HL-60 (cell line): Measurements from ENCODE around the gene PATE2.

ENCODE experiments used
- DNase-seq, 2 experiments: peaks; one replicate each; pipeline ENCODE4 v3.0.0-alpha.2; 2010 to 2020; ENCODE audit warnings: low read depth in 1 of 2, low spot score in 1 of 2
- H3K27ac ChIP-seq: fragments of 250-450 bp; sonication (Bioruptor Pico); replicated peaks from 2 replicates; pipeline ENCODE4 v1.5.1; 2020; ENCODE audit warnings: mild to moderate bottlenecking, moderate library complexity
- H3K27me3 ChIP-seq: fragments of 250-450 bp; sonication (Bioruptor Pico); 2 replicates; pipeline ENCODE4 v1.5.1; 2021; ENCODE audit warnings: mild to moderate bottlenecking, moderate library complexity; ENCODE audit not compliant: insufficient read depth, poor library complexity, severe bottlenecking
- H3K4me3 ChIP-seq: replicated peaks from 2 replicates; pipeline ENCODE4 v1.5.1; 2011; ENCODE audit warnings: mild to moderate bottlenecking, control low read depth, low read length; ENCODE audit not compliant: insufficient read depth
- CTCF ChIP-seq: IDR thresholded peaks from one replicate; pipeline ENCODE4 v1.5.1; 2011; ENCODE audit warnings: low read length, control low read depth, inconsistent platforms; ENCODE audit not compliant: insufficient read depth
- GABPA ChIP-seq: IDR thresholded peaks from 2 replicates; pipeline ENCODE4 v1.6.1; 2012; ENCODE audit warnings: low read depth
- POLR2AphosphoS5 ChIP-seq: IDR thresholded peaks from 2 replicates; pipeline ENCODE4 v1.6.1; 2012; ENCODE audit warnings: low read depth
- SPI1 ChIP-seq: IDR thresholded peaks from 2 replicates; pipeline ENCODE4 v1.6.1; 2012; ENCODE audit warnings: low read depth, mild to moderate bottlenecking, borderline replicate concordance
- TF ChIP-seq, protein P1 (sequence below): IDR thresholded peaks from 2 replicates; pipeline ENCODE4 v1.6.1; 2012; ENCODE audit warnings: low read depth; ENCODE audit not compliant: insufficient replicate concordance

Gene PATE2

DNA sequence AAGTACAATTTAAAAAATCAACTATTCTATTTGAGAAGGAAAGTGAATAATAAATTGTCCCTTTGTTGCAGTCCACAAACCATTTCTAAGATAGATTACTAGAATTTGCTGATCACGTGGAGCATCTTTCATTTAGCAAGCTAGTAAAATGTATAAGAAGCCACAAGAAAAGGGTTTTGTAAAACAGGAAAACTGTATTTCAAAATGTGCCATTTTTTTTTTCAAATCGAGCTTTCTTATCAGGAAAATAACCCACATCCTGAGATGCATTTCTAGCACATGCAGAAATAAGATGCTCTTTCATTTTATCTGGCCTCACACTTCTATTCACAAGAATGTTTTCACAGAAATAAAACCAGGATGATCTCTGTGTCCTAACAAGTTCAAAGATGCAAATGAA is 6.0 kb upstream of the PATE2 start:
- Histone ChIP-seq H3K4me3 (no peak overlapping the region), H3K27ac (no peak overlapping the region), H3K27me3 (no peaks in the 10 kb centered on the region)
- TF ChIP-seq CTCF (no peak), GABPA (no peak), POLR2AphosphoS5 (no peak), SPI1 (no peak)
- TF ChIP-seq, protein P1, sequence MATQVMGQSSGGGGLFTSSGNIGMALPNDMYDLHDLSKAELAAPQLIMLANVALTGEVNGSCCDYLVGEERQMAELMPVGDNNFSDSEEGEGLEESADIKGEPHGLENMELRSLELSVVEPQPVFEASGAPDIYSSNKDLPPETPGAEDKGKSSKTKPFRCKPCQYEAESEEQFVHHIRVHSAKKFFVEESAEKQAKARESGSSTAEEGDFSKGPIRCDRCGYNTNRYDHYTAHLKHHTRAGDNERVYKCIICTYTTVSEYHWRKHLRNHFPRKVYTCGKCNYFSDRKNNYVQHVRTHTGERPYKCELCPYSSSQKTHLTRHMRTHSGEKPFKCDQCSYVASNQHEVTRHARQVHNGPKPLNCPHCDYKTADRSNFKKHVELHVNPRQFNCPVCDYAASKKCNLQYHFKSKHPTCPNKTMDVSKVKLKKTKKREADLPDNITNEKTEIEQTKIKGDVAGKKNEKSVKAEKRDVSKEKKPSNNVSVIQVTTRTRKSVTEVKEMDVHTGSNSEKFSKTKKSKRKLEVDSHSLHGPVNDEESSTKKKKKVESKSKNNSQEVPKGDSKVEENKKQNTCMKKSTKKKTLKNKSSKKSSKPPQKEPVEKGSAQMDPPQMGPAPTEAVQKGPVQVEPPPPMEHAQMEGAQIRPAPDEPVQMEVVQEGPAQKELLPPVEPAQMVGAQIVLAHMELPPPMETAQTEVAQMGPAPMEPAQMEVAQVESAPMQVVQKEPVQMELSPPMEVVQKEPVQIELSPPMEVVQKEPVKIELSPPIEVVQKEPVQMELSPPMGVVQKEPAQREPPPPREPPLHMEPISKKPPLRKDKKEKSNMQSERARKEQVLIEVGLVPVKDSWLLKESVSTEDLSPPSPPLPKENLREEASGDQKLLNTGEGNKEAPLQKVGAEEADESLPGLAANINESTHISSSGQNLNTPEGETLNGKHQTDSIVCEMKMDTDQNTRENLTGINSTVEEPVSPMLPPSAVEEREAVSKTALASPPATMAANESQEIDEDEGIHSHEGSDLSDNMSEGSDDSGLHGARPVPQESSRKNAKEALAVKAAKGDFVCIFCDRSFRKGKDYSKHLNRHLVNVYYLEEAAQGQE = no peak
- DNase-seq = no peak

DNA sequence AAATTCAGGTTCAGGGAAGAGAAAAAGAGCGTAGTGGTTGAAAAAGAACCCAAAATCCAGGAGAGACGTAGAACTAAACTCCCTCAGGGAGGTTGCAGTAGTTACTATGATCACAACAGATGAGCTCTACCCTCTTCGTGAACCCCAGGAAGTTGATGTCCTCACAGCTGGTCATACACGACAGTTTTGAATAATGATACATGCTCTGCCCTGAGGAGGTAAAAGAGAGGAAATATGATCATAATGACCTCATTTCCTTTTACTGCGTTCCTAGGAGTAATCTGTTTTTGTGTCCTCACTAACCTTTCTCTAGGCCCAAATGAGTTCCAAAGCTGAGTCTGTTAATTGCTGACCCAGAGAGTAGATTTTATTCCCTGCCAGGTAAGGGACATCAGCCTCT is 1.3 kb downstream of the PATE2 start:
- H3K4me3 ChIP-seq = no peak overlapping the region
- DNase-seq = no peak
- peaks cover 2% of the 10 kb centered on the region for H3K27me3 ChIP-seq
- no peak overlapping the region for H3K27ac ChIP-seq
- no peak for TF ChIP-seq SPI1
- no peak for TF ChIP-seq POLR2AphosphoS5
- TF ChIP-seq, protein P1 = no peak
- TF ChIP-seq CTCF = no peak
- no peak for TF ChIP-seq GABPA

- no peak overlapping the region for H3K4me3 ChIP-seq
- H3K27ac ChIP-seq = no peak overlapping the region
- no peaks in the 10 kb centered on the region for H3K27me3 ChIP-seq
- no peak for DNase-seq
- TF ChIP-seq, protein P1 = no peak
- TF ChIP-seq GABPA = no peak
- no peak for TF ChIP-seq SPI1
- no peak for TF ChIP-seq CTCF
- no peak for TF ChIP-seq POLR2AphosphoS5
Observed at GRCh38 chr11:125773516-125773915, 5.1 kb downstream of the PATE2 start.
